ENCODE results near the gene CD83. TPM values are rescaled to one million over a fixed set of nuclear protein-coding genes. Genes with fewer than 3 reads are reported as not detected.
A peak's percentile ranks its signal among the peaks of the same experiment; 100 is the strongest.

Gene CD83
- total RNA-seq, 4 donors from 2014 or later: 0.27 to 0.72 (median 0.56) TPM; not detected in 1

- H3K27me3 ChIP-seq: no peaks in the 10 kb centered on the region
- intact Hi-C loops (cut with DNase I; ENCODE audit: low total_unique reads) (no loop called here), in situ Hi-C loops (cut with MboI; ENCODE audit: low sequenced_read_pairs in 4 of 4) (no loop called here)
- no peak for ATAC-seq
- H3K27ac ChIP-seq: no peak overlapping the region
- no peaks in the 10 kb centered on the region for H3K9me3 ChIP-seq
- TF ChIP-seq POLR2A (IDR thresholded peaks at IDR 0.05) (no peak), CTCF (IDR thresholded peaks at IDR 0.05 in 4 of 5, conservative IDR thresholded peaks at IDR 0.05 in 1 of 5) (no peak)
- DNase-seq: no peak
- H3K4me3 ChIP-seq: peak overlapping the region in 2 of 4 donors; percentile 53 to 62
- peaks cover 5 to 8% of the 10 kb centered on the region in 2 donors for H3K4me1 ChIP-seq
- no peaks in the 10 kb centered on the region for H3K36me3 ChIP-seq
Measured at GRCh38 chr6:14118446-14118845, 874 bp downstream of the CD83 start.

- TF ChIP-seq CTCF (IDR thresholded peaks at IDR 0.05 in 4 of 5, conservative IDR thresholded peaks at IDR 0.05 in 1 of 5): no peak
- no peak for TF ChIP-seq POLR2A (IDR thresholded peaks at IDR 0.05)
- ATAC-seq (peak in 1 of 2 donors; percentile 28), DNase-seq (no peak)
- H3K9me3 ChIP-seq: no peaks in the 10 kb centered on the region
- intact Hi-C loops (cut with DNase I; ENCODE audit: low total_unique reads) (no loop called here), in situ Hi-C loops (cut with MboI; ENCODE audit: low sequenced_read_pairs in 4 of 4) (no loop called here)
- H3K27ac ChIP-seq: no peak overlapping the region
- H3K4me1 ChIP-seq: peaks cover 5 to 8% of the 10 kb centered on the region in 2 donors
- no peak overlapping the region for H3K4me3 ChIP-seq
- no peaks in the 10 kb centered on the region for H3K36me3 ChIP-seq
- H3K27me3 ChIP-seq: no peaks in the 10 kb centered on the region
Measured at GRCh38 chr6:14119784-14120183, 2.2 kb downstream of the CD83 start.

- Histone ChIP-seq H3K27me3 (no peaks in the 10 kb centered on the region), H3K4me1 (peaks cover 5 to 8% of the 10 kb centered on the region in 2 donors), H3K4me3 (no peak overlapping the region), H3K36me3 (no peaks in the 10 kb centered on the region), H3K27ac (no peak overlapping the region), H3K9me3 (no peaks in the 10 kb centered on the region)
- DNase-seq (no peak), ATAC-seq (no peak)
- intact Hi-C loops (cut with DNase I; ENCODE audit: low total_unique reads): no loop called here
- in situ Hi-C loops (cut with MboI; ENCODE audit: low sequenced_read_pairs in 4 of 4): no loop called here
- no peak for TF ChIP-seq CTCF (IDR thresholded peaks at IDR 0.05 in 4 of 5, conservative IDR thresholded peaks at IDR 0.05 in 1 of 5)
- no peak for TF ChIP-seq POLR2A (IDR thresholded peaks at IDR 0.05)
Measured at GRCh38 chr6:14120546-14120945, 3.0 kb downstream of the CD83 start.

GRCh38 chr6:14121936-14122344 is 4.4 kb downstream of the CD83 start:
- peak in 1 of 2 donors; percentile 21 for DNase-seq
- in situ Hi-C loops (cut with MboI; ENCODE audit: low sequenced_read_pairs in 4 of 4): no loop called here
- TF ChIP-seq CTCF (IDR thresholded peaks at IDR 0.05 in 4 of 5, conservative IDR thresholded peaks at IDR 0.05 in 1 of 5) (no peak), POLR2A (IDR thresholded peaks at IDR 0.05) (no peak)
- ATAC-seq: no peak
- H3K27ac ChIP-seq: no peak overlapping the region
- no peaks in the 10 kb centered on the region for H3K9me3 ChIP-seq
- intact Hi-C loops (cut with DNase I; ENCODE audit: low total_unique reads): no loop called here
- no peaks in the 10 kb centered on the region for H3K27me3 ChIP-seq
- no peak overlapping the region for H3K4me3 ChIP-seq
- H3K36me3 ChIP-seq: no peaks in the 10 kb centered on the region
- peaks cover 5 to 8% of the 10 kb centered on the region in 2 donors for H3K4me1 ChIP-seq

Data from gastrocnemius medialis (tissue), 4 donors.